GM18909 (cell line): ENCODE results near the gene CAMK1G.

ENCODE experiments used
- ATAC-seq: cut with Tn5 transposase; IDR thresholded peaks from one replicate; pipeline ENCODE4 v1.9.1; 2021; ENCODE audit warnings: mild to moderate bottlenecking; ENCODE audit not compliant: unreplicated experiment, poor library complexity

Gene CAMK1G

DNA sequence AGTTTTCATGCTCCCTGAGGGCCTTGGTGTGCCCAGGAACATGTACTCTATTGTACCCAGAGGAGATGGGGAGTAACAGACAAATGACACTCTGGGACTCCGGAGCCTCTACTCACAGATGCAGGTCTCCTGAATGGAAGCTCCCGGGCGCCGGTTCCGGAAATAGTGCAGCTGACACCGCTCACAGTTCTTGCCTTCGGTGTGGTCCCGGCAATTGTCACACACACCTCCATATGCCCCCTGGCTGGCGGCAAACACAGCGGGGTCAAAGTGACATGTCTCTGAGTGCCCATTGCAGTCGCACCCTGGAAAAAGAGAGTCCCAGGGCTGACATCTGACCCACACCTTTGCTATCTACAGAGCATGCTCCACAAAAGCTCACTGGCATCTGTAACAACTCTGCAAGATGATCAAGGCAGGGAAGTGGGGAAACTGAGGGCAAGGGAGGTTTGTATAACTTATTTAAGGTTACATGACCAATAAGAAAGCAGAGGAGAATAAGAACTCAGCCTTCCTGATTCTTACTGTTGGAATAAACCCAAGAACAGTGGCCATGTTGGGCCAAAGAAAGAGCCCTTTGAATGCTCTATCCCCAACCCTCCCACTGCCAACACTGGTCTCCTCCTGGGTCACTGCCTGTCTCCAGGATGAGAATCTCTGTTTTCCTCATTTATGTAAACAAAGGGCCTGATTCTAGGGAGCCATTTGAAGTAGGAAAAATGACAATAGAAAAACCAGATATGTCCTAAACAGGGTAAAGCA lies 46.3 kb downstream of the CAMK1G start:
- ATAC-seq: no peak

DNA sequence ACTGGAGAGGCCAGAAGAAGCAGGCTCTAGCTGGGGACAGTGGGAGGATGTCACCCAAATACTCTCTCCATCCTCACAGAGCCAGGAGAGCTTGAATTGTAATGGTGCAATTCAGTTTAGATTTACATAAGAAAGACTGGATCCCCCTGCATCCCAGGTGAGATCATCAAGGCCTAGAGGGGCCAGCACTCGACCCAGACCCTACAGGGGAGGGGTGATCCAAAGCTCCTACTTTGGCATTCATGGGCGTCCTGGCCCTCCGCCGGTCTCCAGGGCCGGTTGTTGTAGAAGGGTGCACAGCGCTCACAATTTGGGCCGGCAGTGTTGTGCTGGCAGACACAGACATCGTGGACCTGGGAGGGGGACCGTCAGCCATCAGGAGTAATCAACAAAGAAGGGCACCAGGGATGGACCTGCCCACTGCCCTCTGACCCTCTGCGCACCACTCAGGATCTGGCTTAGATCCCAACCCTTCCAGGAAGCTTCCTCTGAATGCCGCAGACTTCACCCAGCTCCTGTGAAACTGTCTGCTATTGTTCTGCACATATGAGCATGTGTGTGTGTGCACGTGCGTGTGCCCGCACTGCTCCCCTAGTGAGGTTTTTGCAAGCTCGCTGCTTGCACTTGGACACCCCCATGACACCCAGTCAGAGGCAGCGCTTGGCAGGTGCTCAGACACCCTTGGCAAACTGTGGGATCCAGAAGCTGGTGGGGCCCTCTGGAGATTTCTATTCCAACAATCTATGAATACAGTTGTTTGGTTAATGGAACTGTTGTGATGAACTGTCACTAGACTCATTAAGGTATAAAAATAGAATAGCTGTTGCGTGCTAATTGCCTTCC lies 47.1 kb downstream of the CAMK1G start:
- ATAC-seq: no peak

DNA sequence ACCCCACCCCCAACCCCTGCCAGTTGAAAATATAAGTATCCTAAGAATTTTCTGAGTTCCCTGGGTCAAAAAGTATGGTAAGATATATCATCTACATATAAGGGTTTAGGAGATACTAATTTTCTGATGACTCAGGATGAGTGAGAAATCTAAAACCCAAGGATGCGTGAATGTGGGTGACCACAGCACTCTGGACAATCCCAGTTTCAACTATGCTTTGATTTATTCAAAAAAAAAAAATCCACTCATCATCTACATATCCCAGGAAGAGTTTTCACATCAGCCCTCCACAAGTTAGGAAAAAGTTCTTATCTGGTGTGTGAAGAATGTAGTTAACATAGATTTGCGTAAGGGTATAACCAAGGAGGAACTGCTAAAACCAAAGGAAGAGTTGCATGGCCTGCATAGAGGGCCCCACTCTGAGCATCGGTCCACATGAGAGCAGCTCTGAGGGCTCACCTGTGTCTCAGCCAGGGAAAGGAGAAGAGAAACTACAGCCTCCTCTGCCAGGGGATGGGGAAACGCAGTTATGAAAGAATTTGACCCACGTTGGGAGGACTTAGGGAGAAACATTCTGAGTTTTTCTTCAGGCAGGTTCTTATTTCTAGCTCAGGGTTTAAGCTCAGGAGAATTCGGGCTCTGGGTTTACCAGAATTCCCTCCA lies 50.0 kb downstream of the CAMK1G start:
- no peak for ATAC-seq

DNA sequence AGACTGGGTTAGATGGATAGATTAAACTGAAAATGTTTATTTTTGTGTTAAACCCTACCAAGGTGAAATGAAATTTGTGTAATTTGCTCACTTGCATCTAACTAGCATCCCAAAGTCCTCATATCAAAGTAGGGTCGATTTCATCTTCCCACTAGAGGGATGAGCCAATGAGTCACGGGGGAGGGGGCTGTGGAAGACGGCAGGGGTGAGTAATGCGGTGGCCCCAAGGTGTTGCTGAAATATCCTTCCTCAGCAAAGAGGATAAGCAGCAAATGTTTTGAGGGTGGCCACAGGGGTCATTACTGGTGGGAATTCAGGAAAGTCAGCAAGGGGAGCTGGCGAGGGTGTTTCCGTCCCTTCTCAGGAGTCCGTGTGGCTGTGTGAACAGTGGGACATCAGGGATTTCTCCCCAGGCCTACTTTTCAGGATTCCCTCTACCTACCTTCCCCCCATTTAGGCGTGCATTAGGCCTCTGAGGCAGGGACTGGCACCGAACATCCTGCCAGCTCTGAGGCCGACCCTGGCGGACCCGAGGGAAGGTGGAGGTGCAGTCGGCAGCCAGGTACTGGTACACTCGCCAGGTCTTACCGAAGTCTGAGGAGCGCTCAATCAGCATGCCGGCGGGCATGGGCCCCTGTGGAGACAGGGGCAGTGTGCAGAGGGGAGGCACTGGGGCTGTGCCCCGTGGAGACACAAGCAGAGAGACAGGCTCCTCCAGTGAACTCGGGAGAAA lies 50.7 kb downstream of the CAMK1G start:
- no peak for ATAC-seq

DNA sequence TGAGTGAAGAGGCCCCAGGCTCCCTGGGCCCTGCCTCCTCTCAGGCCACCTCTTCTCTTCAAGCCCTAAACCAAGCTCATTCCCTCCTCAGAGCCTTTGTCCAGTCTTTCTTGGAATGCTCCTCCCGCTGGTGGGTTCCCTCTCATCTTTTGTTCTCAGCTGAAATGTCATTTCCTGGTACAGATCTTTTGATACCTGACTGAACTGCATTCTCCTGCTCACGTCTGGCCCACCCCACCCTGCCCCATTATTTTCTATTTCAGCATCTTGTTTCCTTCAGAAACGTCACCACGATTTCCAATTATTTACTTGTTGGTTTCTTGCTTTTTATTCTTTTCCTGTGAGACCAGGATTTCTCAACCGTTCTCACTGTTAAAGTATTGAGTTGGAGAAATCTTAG lies 52.3 kb downstream of the CAMK1G start:
- no peak for ATAC-seq

DNA sequence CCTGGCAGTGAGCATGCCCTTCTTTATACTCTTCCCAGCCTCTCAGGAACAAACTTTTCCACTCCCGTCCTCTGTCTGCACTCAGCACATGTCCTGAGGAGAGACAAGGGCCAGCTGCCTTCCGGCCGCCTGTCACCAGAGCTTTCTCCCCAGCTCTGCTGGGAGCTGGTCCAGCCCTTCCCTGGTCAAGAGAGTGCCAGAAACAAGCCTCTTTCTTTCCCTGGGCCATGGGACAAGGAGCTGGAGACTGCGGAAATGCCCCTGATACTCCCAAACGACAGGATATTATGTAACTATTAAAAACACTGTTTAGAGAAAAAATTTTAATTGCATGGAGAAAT lies 58.3 kb downstream of the CAMK1G start:
- ATAC-seq: no peak

DNA sequence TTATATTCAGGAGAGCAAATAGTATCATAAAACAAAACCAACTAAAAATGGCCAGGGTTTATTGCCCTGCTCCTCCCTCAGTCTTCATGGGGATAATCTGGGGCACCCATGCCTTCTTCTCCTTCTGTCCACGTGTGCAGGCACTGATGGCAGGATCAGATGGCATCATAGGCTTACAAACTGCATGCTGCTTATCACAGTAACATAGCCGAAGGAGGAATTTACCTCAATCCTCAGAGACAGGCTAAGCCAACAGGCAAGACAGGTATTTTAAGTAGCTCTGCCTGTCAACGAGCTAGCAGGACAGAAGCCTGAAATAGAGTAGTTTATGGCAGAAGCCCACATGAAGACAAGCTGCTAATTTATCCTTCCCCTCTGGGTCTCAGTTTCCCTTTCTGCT lies 59.3 kb downstream of the CAMK1G start:
- no peak for ATAC-seq

DNA sequence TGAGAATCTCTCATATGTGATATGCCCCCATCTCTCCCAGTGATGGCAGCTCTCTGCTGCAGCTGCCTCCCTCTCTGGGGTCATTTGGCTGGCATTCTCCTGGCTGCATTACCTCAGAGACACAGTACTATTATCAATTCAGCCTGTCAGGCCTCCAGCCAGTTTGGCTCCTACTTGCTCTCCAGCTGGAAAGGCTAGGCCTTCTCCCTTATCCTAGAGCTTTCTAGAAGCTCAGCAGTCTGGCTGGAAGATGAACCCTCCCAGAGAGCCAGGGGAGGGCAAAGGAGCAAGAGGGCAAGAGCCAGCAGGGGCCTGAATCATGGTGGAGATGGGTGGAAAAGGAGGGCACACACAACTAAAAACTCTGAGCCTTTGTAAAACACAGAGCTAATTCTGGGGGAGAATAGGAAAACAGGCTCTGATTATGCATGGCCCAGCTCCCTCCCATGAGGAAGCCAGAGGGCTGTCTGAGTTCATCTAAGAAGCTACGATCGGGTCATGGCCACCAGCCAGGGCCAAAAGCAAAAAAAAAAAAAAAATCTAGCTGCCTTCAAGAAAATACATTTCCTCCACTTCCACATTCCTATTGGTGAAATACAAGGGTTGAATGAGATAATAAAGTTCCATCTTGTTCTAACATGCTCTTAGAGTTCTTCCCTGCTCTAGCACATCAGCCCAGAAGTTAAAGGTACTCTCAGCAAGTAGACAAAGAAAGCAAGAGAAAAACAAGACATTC lies 59.9 kb downstream of the CAMK1G start:
- no peak for ATAC-seq

DNA sequence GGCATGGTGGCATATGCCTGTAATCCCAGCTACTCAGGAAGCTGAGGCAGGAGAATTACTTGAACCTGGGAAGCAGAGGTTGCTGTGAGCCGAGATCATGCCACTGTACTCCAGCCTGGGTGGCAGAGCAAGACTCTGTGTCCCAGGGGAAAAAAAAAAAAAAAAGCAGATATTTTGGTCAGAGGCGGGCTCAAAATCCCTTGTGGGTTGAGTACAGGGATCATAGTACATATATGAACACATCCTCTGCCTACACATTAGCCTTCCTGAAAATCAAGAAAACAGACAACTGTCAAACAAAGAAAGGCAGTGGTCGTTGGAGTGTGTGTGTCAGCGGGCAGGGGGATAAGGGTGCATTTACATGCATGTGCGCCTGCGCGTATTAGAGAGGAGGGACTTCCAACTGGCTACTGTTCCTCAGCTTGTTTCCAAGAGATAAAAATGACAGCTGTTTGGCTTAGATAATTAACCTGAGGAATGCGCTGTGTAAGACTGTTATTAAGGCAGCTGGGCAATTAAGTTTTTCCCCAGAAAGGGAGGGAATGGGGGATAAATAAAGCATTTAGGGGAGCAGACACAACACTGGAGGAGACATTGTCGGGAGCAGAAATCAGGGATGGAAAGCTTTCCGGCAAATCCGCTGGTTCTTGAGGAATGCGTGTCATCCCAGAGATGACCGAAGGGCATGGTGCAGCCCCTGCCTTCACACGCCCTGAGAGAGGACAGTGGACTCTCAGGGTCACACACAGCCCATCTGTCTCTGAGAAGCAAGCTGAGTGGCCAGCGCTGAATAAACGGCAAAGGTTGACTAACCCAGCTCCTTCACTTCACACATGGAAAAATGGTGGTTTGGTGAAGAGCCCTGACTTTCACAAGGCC lies 62.3 kb downstream of the CAMK1G start:
- ATAC-seq: no peak

DNA sequence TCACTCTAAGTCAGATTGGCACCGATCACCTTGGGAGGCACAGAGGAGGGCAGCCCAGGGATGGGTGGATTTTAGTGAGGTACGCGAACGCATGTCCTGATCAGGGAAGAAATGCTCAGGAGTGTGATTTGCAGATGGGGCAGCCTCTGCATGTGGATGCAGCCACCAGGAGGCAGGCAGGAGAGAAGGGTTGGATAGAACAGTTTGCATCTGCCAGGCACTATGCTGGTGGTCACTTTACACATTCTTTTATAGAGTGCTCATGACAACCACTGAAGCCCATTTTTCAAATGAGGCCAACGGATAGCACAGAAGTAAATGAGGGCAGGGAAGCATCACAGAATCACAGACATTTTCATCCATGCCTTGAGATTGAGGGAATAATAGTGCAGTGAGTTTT lies 63.0 kb downstream of the CAMK1G start:
- no peak for ATAC-seq

DNA sequence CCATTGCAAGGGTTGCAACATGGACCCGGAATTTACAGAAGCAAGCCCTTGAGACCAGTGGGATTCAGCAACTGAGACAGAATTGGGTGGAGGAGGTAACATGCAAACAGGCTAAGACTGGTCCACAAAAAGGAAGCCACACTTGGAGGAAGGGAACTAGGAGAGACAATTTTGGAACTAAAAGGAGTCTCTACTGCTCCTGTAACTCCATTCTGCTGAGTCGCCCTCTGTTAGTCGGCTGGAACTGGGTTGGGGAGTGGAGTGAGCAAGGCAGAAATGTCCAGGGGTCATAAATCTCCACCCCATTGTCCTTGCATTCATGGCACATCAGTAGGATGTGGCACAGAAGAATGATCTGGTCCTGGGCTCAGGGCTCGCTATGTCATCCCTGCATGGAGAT lies 63.6 kb downstream of the CAMK1G start:
- no peak for ATAC-seq

DNA sequence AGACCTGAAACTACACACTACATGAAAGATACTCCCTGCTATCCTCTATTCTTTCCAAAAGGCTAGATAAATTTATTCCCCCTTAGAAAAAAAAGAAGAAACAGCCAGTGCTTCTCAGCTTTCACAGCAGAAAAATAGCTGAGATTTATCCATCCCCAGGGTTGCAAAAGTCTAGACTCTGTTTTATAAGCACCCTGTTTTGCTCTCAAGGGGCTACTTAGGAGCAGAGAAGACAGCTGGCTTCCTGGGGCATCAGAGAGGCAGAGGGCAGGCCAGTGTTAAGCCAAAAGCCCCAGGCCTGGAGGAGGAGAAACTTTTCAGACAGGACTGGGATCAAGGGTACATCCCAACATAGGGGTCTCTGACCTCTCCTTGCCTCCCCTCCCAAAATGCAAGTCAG lies 64.8 kb downstream of the CAMK1G start:
- no peak for ATAC-seq

DNA sequence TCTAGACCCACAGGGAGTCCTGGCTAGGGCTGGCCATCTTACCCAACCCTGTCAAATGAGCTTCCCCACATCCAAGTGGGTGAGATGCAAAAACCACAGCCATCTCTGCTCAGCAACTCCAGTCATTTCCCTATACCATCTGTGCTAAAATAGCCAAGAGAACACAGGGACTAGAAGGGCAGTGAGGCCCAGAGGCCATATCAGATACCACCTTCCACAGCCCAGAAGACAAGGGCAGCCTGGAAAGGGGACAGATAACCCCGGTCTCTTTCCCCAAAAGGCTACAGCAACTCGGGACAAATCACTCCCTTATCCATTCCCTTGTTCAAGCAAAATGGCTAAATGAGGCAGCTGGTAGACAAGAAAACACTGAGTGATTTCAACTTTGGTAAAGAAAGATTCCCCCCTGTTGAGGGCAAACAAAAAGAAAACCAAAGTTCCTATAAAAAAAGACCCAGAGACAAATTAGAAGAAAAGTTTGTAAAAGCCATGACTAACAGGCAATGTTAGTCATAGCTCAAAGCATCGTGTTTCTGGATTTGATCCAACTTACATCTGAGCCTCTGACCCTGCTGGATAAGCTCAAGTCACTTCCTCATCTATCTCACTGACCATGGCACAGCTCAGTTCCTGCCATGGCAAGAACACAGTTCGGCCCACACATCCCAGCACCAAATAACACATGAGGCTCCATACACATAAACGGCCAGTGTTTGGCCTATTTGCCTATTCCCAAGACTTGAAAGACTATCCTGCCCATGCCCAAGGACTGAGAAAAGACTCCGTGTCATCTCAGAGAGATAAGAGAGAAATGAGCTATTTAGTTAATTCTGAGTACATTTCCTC lies 65.6 kb downstream of the CAMK1G start:
- no peak for ATAC-seq

DNA sequence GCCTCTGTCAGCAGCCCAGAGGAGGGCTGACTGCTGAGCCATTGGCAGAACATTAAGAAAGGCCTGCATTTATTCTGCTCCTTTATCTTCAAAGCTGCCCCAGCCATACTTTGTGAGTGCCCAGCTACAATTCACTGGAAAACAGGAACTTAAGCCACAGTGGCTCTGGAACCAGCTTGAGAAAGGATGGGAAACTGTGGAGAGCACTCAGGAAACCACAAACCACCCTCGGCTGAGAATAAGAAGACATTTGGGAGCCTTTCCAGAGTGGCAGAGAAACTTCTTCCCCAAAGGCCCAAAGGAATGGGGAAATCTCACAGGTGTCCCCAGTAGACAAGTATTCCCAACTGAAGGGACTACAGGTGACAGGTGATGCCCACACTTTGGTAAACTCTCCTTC lies 66.9 kb downstream of the CAMK1G start:
- ATAC-seq: no peak

DNA sequence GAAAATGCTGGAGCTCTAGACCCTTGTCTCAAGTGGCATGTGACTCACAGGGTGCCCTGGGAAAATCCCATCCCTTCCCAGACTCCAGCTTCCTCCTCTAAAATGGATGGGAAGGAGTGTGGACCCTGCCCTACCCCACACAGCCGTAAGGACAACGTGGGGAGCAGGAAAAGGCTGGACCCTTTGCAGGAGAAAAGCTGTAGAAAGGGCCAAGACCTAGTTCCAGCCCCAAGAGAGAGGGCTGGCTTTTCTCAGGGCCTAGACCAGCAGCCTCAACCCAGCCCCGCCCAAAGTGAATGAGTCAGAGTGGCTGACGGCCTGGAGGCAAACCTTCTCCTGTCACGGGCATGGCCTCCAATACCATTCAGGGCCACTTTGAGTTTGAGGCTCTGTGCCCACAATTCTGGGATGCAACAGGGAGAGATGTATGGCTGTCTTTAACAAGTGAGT lies 67.6 kb downstream of the CAMK1G start:
- peak; percentile 70 for ATAC-seq

DNA sequence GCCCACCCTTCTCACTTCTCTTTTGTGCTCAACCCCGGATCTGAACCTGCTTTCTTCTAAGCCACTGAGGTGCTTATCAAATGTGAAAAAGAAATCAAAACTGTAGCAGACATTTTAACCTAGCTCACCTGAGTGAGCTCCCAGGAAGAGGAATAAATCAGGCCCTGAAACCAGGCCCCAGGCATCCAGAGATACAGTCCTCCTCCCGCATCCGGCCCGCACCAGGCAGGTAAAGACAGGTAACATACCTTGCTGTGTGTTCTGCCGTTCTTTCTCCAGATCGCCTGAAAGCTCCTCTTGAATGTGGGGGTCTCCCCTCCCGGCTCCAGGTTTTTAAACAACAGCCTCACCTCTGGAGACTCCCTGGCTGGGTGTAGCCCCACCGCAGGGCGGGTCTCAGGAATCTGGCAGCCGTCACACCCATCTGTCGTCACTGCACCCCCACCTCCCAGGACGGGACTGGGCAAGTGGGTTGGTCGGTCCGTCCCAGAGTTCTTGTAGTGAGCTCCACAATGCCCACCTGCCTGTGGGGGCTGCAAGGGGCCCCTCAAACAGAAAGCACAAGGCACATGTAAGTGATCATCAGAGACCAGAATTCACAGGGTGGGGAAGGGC lies 68.7 kb downstream of the CAMK1G start, which contains the start of gene LAMB3:
LAMB3 (minus strand) TSS at position 305 of the 615 bp plus-strand sequence. CDS start 1,481 bp downstream, outside the sequence.
- no peak for ATAC-seq

DNA sequence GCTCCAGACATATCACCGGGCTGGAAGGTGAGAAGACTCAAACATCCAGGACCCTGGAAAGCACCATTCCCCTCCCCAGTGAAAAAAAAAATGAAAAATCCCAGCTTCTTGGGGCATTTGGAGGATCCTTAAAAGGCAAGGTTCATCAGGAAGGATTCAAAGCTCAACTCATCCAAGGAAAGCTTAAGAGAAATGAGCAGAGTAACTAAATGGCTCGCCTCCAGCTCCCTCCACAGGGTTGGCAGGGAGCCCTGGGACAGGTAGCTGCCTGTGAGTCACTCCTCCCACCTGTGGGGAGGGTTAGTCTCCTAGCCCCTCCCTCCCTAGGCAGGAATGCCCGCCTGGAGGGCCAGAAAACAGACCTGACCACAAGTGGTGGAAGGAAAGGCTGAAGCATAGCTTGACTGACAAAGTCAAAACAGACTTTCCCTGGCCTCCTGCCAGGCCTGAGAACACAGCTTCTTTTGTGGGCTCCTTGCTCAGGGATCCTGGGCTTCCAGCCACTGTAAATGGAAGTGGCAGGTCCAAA lies 69.4 kb downstream of the CAMK1G start:
- ATAC-seq: no peak
